Middle frontal gyrus (tissue), 1 donor: ENCODE results near the gene LIMK2.
"Not testable (repeated sequence)": the region's sequence is repeated elsewhere in the genome, so short reads cannot be mapped to it uniquely, and the experiment has no call there.

Experiments used
- DNase-seq: peaks from one replicate; pipeline ENCODE4 v3.0.0-alpha.2; 2015; ENCODE audit warnings: low spot score; ENCODE audit errors: extremely low spot score

The LIMK2 gene

GRCh38 chr22:31241936-31242335 lies 29.8 kb downstream of the LIMK2 start:
- DNase-seq: no peak

- DNase-seq: no peak
These were observed 31.4 kb downstream of the LIMK2 start for GRCh38 chr22:31243339-31244045.

GRCh38 chr22:31244046-31244942 lies 32.2 kb downstream of the LIMK2 start:
- no peak for DNase-seq

GRCh38 chr22:31244943-31245451 lies 32.9 kb downstream of the LIMK2 start:
- no peak for DNase-seq

- DNase-seq: not testable (repeated sequence)
These were observed 33.9 kb downstream of the LIMK2 start for GRCh38 chr22:31245998-31246397.

- no peak for DNase-seq
These were observed 34.6 kb downstream of the LIMK2 start for GRCh38 chr22:31246687-31247086.

- DNase-seq: no peak
These were observed 35.6 kb downstream of the LIMK2 start for GRCh38 chr22:31247726-31248125.

GRCh38 chr22:31248138-31248745 lies 36.1 kb downstream of the LIMK2 start:
- no peak for DNase-seq

- no peak for DNase-seq
These were observed 37.2 kb downstream of the LIMK2 start for GRCh38 chr22:31248965-31249958.

GRCh38 chr22:31250740-31251600 lies 38.9 kb downstream of the LIMK2 start:
- DNase-seq: no peak

- no peak for DNase-seq
These were observed 41.9 kb downstream of the LIMK2 start for GRCh38 chr22:31253949-31254348.

- no peak for DNase-seq
These were observed 47.8 kb downstream of the LIMK2 start for GRCh38 chr22:31259798-31260473.

GRCh38 chr22:31260474-31260856 lies 48.4 kb downstream of the LIMK2 start:
- DNase-seq: no peak

- DNase-seq: no peak
These were observed 50.4 kb downstream of the LIMK2 start for GRCh38 chr22:31262312-31263133.

- DNase-seq: no peak
These were observed 52.0 kb downstream of the LIMK2 start for GRCh38 chr22:31263896-31264640.

GRCh38 chr22:31268281-31268680 lies 56.2 kb downstream of the LIMK2 start:
- no peak for DNase-seq

- DNase-seq: no peak
These were observed 57.9 kb downstream of the LIMK2 start for GRCh38 chr22:31269892-31270579.
